ENCODE data around the gene ITGB2.

The ITGB2 gene

GRCh38 chr21:44874497-44875315 is 46.0 kb downstream of the ITGB2 start:
- no peak for TF ChIP-seq CTCF (IDR thresholded peaks at IDR 0.05; ENCODE audit: low read length, missing control alignments)
- peak; percentile 17 for DNase-seq (ENCODE audit: low read depth)
- peak overlapping the region; percentile 56 for H3K4me3 ChIP-seq (replicated peaks; ENCODE audit: low read depth, low read length)

GRCh38 chr21:44874240-44874496 is 46.5 kb downstream of the ITGB2 start:
- H3K4me3 ChIP-seq (replicated peaks; ENCODE audit: low read depth, low read length) = peak overlapping the region; percentile 56
- TF ChIP-seq CTCF (IDR thresholded peaks at IDR 0.05; ENCODE audit: low read length, missing control alignments) = no peak
- no peak for DNase-seq (ENCODE audit: low read depth)

GRCh38 chr21:44873356-44874239 is 47.1 kb downstream of the ITGB2 start, which contains the start of gene PTTG1IP:
PTTG1IP (minus strand) TSS chr21:44873690; CDS start chr21:44873616, 74 bp downstream.
- no peak for TF ChIP-seq CTCF (IDR thresholded peaks at IDR 0.05; ENCODE audit: low read length, missing control alignments)
- H3K4me3 ChIP-seq (replicated peaks; ENCODE audit: low read depth, low read length) = peak within 1 kb of the TSS; percentile 80
- peak; percentile 98 for DNase-seq (ENCODE audit: low read depth)

GRCh38 chr21:44872649-44873355 is 47.9 kb downstream of the ITGB2 start:
- DNase-seq (ENCODE audit: low read depth) = peak; percentile 35
- no peak for TF ChIP-seq CTCF (IDR thresholded peaks at IDR 0.05; ENCODE audit: low read length, missing control alignments)
- peak overlapping the region; percentile 80 for H3K4me3 ChIP-seq (replicated peaks; ENCODE audit: low read depth, low read length)

- DNase-seq (ENCODE audit: low read depth) = no peak
- no peak for TF ChIP-seq CTCF (IDR thresholded peaks at IDR 0.05; ENCODE audit: low read length, missing control alignments)
- H3K4me3 ChIP-seq (replicated peaks; ENCODE audit: low read depth, low read length) = peak overlapping the region; percentile 80
These were observed 48.4 kb downstream of the ITGB2 start for GRCh38 chr21:44872323-44872648.

- DNase-seq (ENCODE audit: low read depth) = peak; percentile 86
- TF ChIP-seq CTCF (IDR thresholded peaks at IDR 0.05; ENCODE audit: low read length, missing control alignments) = no peak
- H3K4me3 ChIP-seq (replicated peaks; ENCODE audit: low read depth, low read length) = peak overlapping the region; percentile 80
These were observed 49.0 kb downstream of the ITGB2 start for GRCh38 chr21:44871576-44872269.
